Keratinocyte (primary cell): ENCODE results near the gene EPHB1. TPM values are rescaled to one million over a fixed set of nuclear protein-coding genes. Genes with fewer than 3 reads are reported as not detected.

ENCODE experiments used
- DNase-seq: peaks from one replicate; pipeline ENCODE4 v3.0.0-alpha.2; 2011; ENCODE audit warnings: low read depth, missing footprints, low spot score
- FAIRE-seq: peaks from 2 replicates; lab custom pipeline; 2011; peaks lifted over from hg19 to GRCh38; lab: Jason Lieb, UNC
- H2AFZ ChIP-seq: 2 replicates; pipeline ENCODE4 v1.6.0; 2012; ENCODE audit warnings: low read length, control low read depth, inconsistent platforms; ENCODE audit not compliant: control insufficient read depth
- H3K27ac ChIP-seq: 2 replicates; pipeline ENCODE4 v1.5.1; 2011; ENCODE audit warnings: low read length; ENCODE audit not compliant: control insufficient read depth, insufficient read depth
- H3K27me3 ChIP-seq: 3 replicates; pipeline ENCODE4 v1.6.0; 2011; ENCODE audit warnings: low read length; ENCODE audit not compliant: control insufficient read depth, insufficient read depth; ENCODE audit errors: extremely low read depth
- H3K36me3 ChIP-seq, 2 experiments: 2 replicates in 1 of 2; 3 replicates in 1 of 2; pipeline ENCODE4 v1.5.1; 2011; ENCODE audit warnings: low read length in 2 of 2, mild to moderate bottlenecking in 1 of 2; ENCODE audit not compliant: control insufficient read depth in 2 of 2, insufficient read depth in 2 of 2; ENCODE audit errors: extremely low read depth in 1 of 2
- H3K4me1 ChIP-seq: 3 replicates; pipeline ENCODE4 v1.5.1; 2011; ENCODE audit warnings: low read length; ENCODE audit not compliant: control insufficient read depth, insufficient read depth; ENCODE audit errors: extremely low read depth
- H3K4me2 ChIP-seq: 3 replicates; pipeline ENCODE4 v1.6.0; 2011; ENCODE audit warnings: low read depth, low read length; ENCODE audit not compliant: control insufficient read depth, insufficient read depth; ENCODE audit errors: extremely low read depth
- H3K4me3 ChIP-seq, 3 experiments: fragments of 200-600 bp in 1 of 3; sonication (generic) in 1 of 3; 2 replicates in 2 of 3; 3 replicates in 1 of 3; pipeline ENCODE4 v1.5.1; 2011 to 2016; ENCODE audit warnings: low read length in 3 of 3, mild to moderate bottlenecking in 3 of 3, control low read depth in 2 of 3, inconsistent platforms in 1 of 3, low read depth in 1 of 3, mixed read lengths in 1 of 3, mixed run types in 1 of 3, moderate library complexity in 1 of 3; ENCODE audit not compliant: control insufficient read depth in 2 of 3, insufficient read depth in 2 of 3; ENCODE audit errors: extremely low read depth in 1 of 3
- H3K79me2 ChIP-seq: 2 replicates; pipeline ENCODE4 v1.6.0; 2012; ENCODE audit warnings: low read length; ENCODE audit not compliant: control insufficient read depth, insufficient read depth
- H3K9ac ChIP-seq: 3 replicates; pipeline ENCODE4 v1.6.0; 2011; ENCODE audit warnings: low read length; ENCODE audit not compliant: control insufficient read depth, insufficient read depth; ENCODE audit errors: extremely low read depth
- H3K9me1 ChIP-seq: 3 replicates; pipeline ENCODE4 v1.6.0; 2011; ENCODE audit warnings: low read length; ENCODE audit not compliant: control insufficient read depth, insufficient read depth; ENCODE audit errors: extremely low read depth
- H3K9me3 ChIP-seq: 2 replicates; pipeline ENCODE4 v1.5.1; 2012; ENCODE audit warnings: low read depth, low read length; ENCODE audit not compliant: control insufficient read depth
- H4K20me1 ChIP-seq: 3 replicates; pipeline ENCODE4 v1.6.0; 2011; ENCODE audit warnings: low read length; ENCODE audit not compliant: control insufficient read depth, insufficient read depth; ENCODE audit errors: extremely low read depth
- CTCF ChIP-seq, 3 experiments: IDR thresholded peaks in 1 of 3; conservative IDR thresholded peaks in 1 of 3; optimal IDR thresholded peaks in 1 of 3; 2 replicates in 2 of 3; 3 replicates in 1 of 3; pipeline versions ENCODE3 to v1.5.1; 2011; ENCODE audit warnings: low read length in 3 of 3, mild to moderate bottlenecking in 3 of 3, moderate library complexity in 2 of 3, control low read depth in 1 of 3, inconsistent platforms in 1 of 3; ENCODE audit not compliant: insufficient read depth in 2 of 3; ENCODE audit errors: extremely low read depth in 1 of 3
- EZH2 ChIP-seq: IDR thresholded peaks from one replicate; pipeline ENCODE4 v1.6.1; 2012; ENCODE audit warnings: inconsistent platforms, mild to moderate bottlenecking, low read length, moderate library complexity
- dilution Hi-C: fragments of 300-500 bp; cut with MboI; formaldehyde crosslinking; loops from one replicate; pipeline ENCODE4 v1.7.0; 2020; ENCODE audit warnings: low sequenced_read_pairs; ENCODE audit not compliant: extremely low pct_ligation_motif_present
- polyA plus RNA-seq, 5 experiments: library from polyadenylated mRNA; depleted of rRNA in 3 of 5; stranded (reverse) in 3 of 5; stranded (forward) in 1 of 5; unstranded in 1 of 5; fragments of >200 nt; gene quantifications; 1 replicate in 1 of 5; 2 replicates in 3 of 5; 3 replicates in 1 of 5; pipeline versions ENCODE4 v1.2.1 to v1.2.3, GENCODE V29; 2011 to 2012; ENCODE audit warnings: missing spikeins in 2 of 5, low read depth in 1 of 5, low replicate concordance in 1 of 5

EPHB1 gene
- polyA plus RNA-seq, 1 donor (not counting 4 experiments of a cell fraction or from before 2014, with no cell fraction given), result 0.01 TPM

- no peaks in the 10 kb centered on the region for H3K9me1 ChIP-seq
- FAIRE-seq, result no peak
- no peaks in the 10 kb centered on the region for H3K27me3 ChIP-seq
- no peaks in the 10 kb centered on the region for H3K4me1 ChIP-seq
- H3K4me3 ChIP-seq, result no peak overlapping the region
- H3K9ac ChIP-seq, result no peak overlapping the region
- DNase-seq, result no peak
- dilution Hi-C loops, result no loop called here
- no peak overlapping the region for H3K27ac ChIP-seq
- no peaks in the 10 kb centered on the region for H4K20me1 ChIP-seq
- no peaks in the 10 kb centered on the region for H3K9me3 ChIP-seq
- no peak for TF ChIP-seq CTCF (optimal IDR thresholded peaks at IDR 0.05 in 1 of 3, IDR thresholded peaks at IDR 0.05 in 1 of 3, conservative IDR thresholded peaks at IDR 0.05 in 1 of 3; ENCODE audit: extremely low read depth in 1 of 3, insufficient read depth in 2 of 3, low read length in 3 of 3)
- no peak for TF ChIP-seq EZH2
- H3K36me3 ChIP-seq, result no peaks in the 10 kb centered on the region
- H2AFZ ChIP-seq, result no peak overlapping the region
- no peak overlapping the region for H3K4me2 ChIP-seq
- no peaks in the 10 kb centered on the region for H3K79me2 ChIP-seq
Observed at GRCh38 chr3:135127946-135128470, 332.9 kb downstream of the EPHB1 start.

GRCh38 chr3:135128818-135129217 lies 333.8 kb downstream of the EPHB1 start:
- H3K9ac ChIP-seq, result no peak overlapping the region
- no peaks in the 10 kb centered on the region for H3K27me3 ChIP-seq
- H3K9me1 ChIP-seq, result no peaks in the 10 kb centered on the region
- no peak overlapping the region for H3K4me2 ChIP-seq
- no peak overlapping the region for H3K4me3 ChIP-seq
- H3K9me3 ChIP-seq, result no peaks in the 10 kb centered on the region
- FAIRE-seq, result no peak
- no peaks in the 10 kb centered on the region for H4K20me1 ChIP-seq
- no peak for DNase-seq
- H3K4me1 ChIP-seq, result no peaks in the 10 kb centered on the region
- H3K27ac ChIP-seq, result no peak overlapping the region
- dilution Hi-C loops, result no loop called here
- H3K36me3 ChIP-seq, result no peaks in the 10 kb centered on the region
- TF ChIP-seq EZH2 (no peak), CTCF (optimal IDR thresholded peaks at IDR 0.05 in 1 of 3, IDR thresholded peaks at IDR 0.05 in 1 of 3, conservative IDR thresholded peaks at IDR 0.05 in 1 of 3; ENCODE audit: extremely low read depth in 1 of 3, insufficient read depth in 2 of 3, low read length in 3 of 3) (no peak)
- H2AFZ ChIP-seq, result no peak overlapping the region
- no peaks in the 10 kb centered on the region for H3K79me2 ChIP-seq
